Activated CD8-positive, alpha-beta T cell treated with anti-CD3 and anti-CD28 coated beads for 36 hours (primary cell): Measurements from ENCODE around the gene PLCXD1. TPM values are rescaled to one million over a fixed set of nuclear protein-coding genes. Genes with fewer than 3 reads are reported as not detected.
"Not testable (repeated sequence)": the region's sequence is repeated elsewhere in the genome, so short reads cannot be mapped to it uniquely, and the experiment has no call there.

Experiments
- ATAC-seq: fragments of 200-7000 bp; cut with Tn5 transposase; one replicate; pipeline ENCODE4 v1.10.0; 2021; ENCODE audit warnings: mild to moderate bottlenecking, moderate library complexity
- CTCF ChIA-PET: fragments of 350-600 bp; sonication (Branson Sonifier 250); formaldehyde crosslinking; loops from one replicate; lab custom pipeline; 2021; ENCODE audit warnings: antibody characterized with exemption; lab: Charles Lee
- POLR2A ChIA-PET: fragments of 350-600 bp; sonication (Branson Sonifier 250); formaldehyde crosslinking; loops from one replicate; lab custom pipeline; 2021; ENCODE audit warnings: antibody characterized with exemption; lab: Charles Lee
- DNase-seq: peaks from one replicate; pipeline ENCODE4 v3.0.0-alpha.2; 2020
- H3K27ac Mint-ChIP-seq: one replicate; pipeline ENCODE4 v1.8.0; 2021; ENCODE audit warnings: mild to moderate bottlenecking, mixed read lengths
- H3K27me3 Mint-ChIP-seq: one replicate; pipeline ENCODE4 v1.8.0; 2021; ENCODE audit warnings: mixed read lengths
- H3K36me3 Mint-ChIP-seq: one replicate; pipeline ENCODE4 v1.8.0; 2021; ENCODE audit warnings: low read depth, mixed read lengths
- H3K4me1 Mint-ChIP-seq: one replicate; pipeline ENCODE4 v1.8.0; 2021; ENCODE audit warnings: low read depth, mixed read lengths
- H3K4me3 Mint-ChIP-seq: one replicate; pipeline ENCODE4 v1.8.0; 2021; ENCODE audit warnings: mild to moderate bottlenecking, moderate library complexity, mixed read lengths
- H3K9me3 Mint-ChIP-seq: one replicate; pipeline ENCODE4 v1.8.0; 2021; ENCODE audit warnings: mixed read lengths
- CTCF ChIP-seq: fragments of 200-600 bp; IDR thresholded peaks from one replicate; pipeline ENCODE4 v1.8.0; 2022; ENCODE audit warnings: antibody characterized with exemption, mild to moderate bottlenecking
- intact Hi-C: fragments of 100-400 bp; cut with micrococcal nuclease; formaldehyde crosslinking; loops from one replicate; pipeline ENCODE4 v1.10.0; 2022
- total RNA-seq, 2 experiments: library from RNA; stranded (reverse); gene quantifications; one replicate each; pipeline ENCODE4 v1.2.3, GENCODE V29; 2021

Gene PLCXD1
- total RNA-seq, 2 experiments from 2014 or later: 63.9 to 65.7 TPM

DNA sequence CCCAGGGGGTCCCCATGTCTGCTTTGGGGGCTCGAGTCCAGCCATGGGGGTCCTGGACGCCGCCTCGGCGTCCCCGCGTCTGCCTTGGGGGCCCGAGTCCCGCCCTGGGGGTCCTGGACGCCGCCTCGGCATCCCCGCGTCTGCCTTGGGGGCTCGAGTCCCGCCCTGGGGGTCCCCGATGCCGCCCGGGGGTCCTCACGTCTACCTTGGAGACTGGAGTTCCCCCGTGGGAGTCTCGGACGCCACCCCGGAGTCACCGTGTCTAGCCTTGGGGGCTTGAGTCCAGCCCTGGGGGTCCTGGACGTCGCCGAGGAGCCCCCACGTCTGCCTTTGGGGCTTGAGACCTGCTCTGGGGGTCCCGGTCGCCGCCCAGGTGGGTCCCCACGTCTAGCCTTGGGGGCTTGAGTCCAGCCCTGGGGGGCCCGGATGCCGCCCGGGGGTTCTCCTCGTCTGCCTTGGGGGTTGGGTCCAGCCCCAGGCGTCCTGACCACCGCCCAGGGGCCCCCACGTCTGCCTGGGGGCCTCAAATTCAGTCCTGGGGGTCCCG lies 38.5 kb downstream of the PLCXD1 start:
- CTCF ChIA-PET: no interaction called here
- POLR2A ChIA-PET: no interaction called here
- peak overlapping the region; percentile 83 for H3K4me3 Mint-ChIP-seq
- no peak for TF ChIP-seq CTCF
- peak overlapping the region; percentile 78 for H3K27ac Mint-ChIP-seq
- H3K4me1 Mint-ChIP-seq: peaks cover 20% of the 10 kb centered on the region
- ATAC-seq: no peak
- no peaks in the 10 kb centered on the region for H3K27me3 Mint-ChIP-seq
- H3K9me3 Mint-ChIP-seq: no peaks in the 10 kb centered on the region
- intact Hi-C loops: no loop called here
- peaks cover 8% of the 10 kb centered on the region for H3K36me3 Mint-ChIP-seq
- peak; percentile 26 for DNase-seq

GRCh38 chrX:320126-320783 lies 39.1 kb downstream of the PLCXD1 start:
- peaks cover 8% of the 10 kb centered on the region for H3K36me3 Mint-ChIP-seq
- peaks cover 23% of the 10 kb centered on the region for H3K4me1 Mint-ChIP-seq
- H3K27me3 Mint-ChIP-seq: no peaks in the 10 kb centered on the region
- ATAC-seq: no peak
- H3K27ac Mint-ChIP-seq: peak overlapping the region; percentile 78
- H3K9me3 Mint-ChIP-seq: no peaks in the 10 kb centered on the region
- DNase-seq: peak; percentile 19
- peak overlapping the region; percentile 83 for H3K4me3 Mint-ChIP-seq
- CTCF ChIA-PET: no interaction called here
- no peak for TF ChIP-seq CTCF
- intact Hi-C loops: no loop called here
- POLR2A ChIA-PET: no interaction called here

DNA sequence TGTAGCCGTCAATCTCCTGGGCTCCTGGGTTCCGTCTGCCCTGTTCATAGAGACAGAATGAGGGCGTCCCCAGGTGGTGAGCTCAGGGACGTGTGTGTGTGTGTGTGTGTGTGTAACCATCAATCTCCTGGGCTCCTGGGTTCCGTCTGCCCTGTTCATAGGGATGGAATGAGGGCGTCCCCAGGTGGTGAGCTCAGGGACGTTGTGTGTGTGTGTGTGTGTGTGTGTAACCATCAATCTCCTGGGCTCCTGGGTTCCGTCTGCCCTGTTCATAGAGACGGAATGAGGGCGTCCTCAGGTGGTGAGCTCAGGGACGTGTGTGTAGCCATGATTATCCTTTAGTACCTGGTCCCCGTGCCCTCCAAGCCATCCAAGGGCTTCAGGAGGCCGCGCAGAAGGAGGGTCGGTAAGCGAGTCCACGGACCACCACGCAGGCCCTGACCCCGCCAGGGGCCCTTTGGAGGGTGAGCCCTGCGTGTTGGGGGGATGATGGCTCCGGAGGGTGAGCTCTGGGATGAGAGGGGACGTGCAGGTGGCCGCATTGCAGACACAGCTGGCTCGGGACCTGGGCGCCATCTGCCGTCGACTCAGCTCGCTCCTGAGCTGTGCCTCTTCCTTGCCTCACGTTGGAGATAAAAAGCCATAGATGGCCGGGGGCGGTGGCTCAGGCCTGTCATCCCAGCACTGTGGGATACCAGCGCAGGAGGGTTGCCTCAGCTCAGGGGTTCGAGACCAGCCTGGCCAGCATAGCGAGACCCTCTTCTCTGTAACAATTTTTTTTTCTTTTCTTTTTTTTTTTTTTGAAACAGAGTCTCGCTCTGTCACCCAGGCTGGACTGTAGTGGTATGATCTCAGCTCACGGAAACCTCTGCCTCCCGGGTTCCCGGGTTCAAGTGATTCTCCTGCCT lies 42.8 kb downstream of the PLCXD1 start:
- intact Hi-C loops: no loop called here
- Mint-ChIP-seq H3K9me3 (no peaks in the 10 kb centered on the region), H3K36me3 (no peaks in the 10 kb centered on the region)

DNA sequence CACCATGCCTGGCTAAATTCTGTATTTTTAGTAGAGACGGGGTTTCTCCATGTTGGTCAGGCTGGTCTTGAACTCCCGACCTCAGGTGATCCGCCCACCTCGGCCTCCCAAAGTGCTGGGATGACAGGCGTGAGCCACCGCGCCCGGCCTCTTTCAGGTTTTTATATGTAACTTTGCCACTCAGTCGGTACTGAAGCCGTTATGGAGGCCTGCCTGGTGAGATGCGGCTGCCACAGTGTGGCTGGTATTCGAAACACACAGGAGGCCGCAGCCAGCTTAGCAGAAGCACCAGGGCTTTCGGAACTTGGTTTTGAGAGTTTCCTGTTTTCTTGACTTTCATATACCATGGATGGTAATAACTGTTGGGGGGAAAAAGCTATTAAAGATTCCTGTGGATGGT lies 43.5 kb downstream of the PLCXD1 start:
- H3K27ac Mint-ChIP-seq, ATAC-seq, POLR2A ChIA-PET, H3K9me3 Mint-ChIP-seq, H3K36me3 Mint-ChIP-seq, intact Hi-C loops, CTCF ChIA-PET, H3K27me3 Mint-ChIP-seq, H3K4me3 Mint-ChIP-seq: not testable (repeated sequence)
- H3K4me1 Mint-ChIP-seq: peaks cover 15% of the 10 kb centered on the region
- peak; percentile 33 for DNase-seq

More for the DNA sequence above, 42.8 kb downstream of the PLCXD1 start:
- peak; percentile 75 for DNase-seq
- ChIA-PET CTCF (no interaction called here), POLR2A (no interaction called here)
- H3K4me3 Mint-ChIP-seq: no peak overlapping the region
- H3K27ac Mint-ChIP-seq: no peak overlapping the region
- no peaks in the 10 kb centered on the region for H3K27me3 Mint-ChIP-seq
- peak; percentile 18 for ATAC-seq
- peaks cover 15% of the 10 kb centered on the region for H3K4me1 Mint-ChIP-seq
- TF ChIP-seq CTCF: no peak

DNA sequence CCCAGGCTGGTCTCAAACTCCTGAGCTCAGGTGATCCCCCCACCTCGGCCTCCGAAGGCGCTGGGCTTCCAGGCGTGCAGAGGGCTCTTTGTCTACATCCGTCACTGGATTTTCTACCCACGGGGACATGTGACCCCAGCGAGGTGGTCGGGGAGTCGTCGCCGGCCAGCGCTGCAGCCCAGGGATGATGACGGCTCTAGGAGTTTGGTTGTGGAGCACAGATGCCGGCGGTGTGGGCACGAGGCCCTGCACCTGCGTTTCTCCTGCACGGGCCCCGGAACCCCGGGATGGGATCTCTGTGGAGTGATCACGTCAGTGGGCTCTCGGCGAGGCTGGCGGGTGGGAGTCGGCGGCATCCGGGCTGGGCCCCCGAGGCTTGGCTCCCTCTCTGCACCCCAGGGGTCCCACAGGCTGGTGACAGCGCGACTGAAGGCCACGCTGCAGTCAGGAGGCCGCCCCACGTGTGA lies 46.5 kb downstream of the PLCXD1 start:
- CTCF ChIA-PET: no interaction called here
- Mint-ChIP-seq H3K36me3 (no peaks in the 10 kb centered on the region), H3K27ac (no peak overlapping the region), H3K4me3 (no peak overlapping the region), H3K27me3 (no peaks in the 10 kb centered on the region), H3K4me1 (peaks cover 10% of the 10 kb centered on the region), H3K9me3 (no peaks in the 10 kb centered on the region)
- POLR2A ChIA-PET: no interaction called here
- DNase-seq (no peak), ATAC-seq (no peak)
- no peak for TF ChIP-seq CTCF
- intact Hi-C loops: no loop called here
